ENCODE measurements around the gene TMEM256.

TMEM256 gene

DNA sequence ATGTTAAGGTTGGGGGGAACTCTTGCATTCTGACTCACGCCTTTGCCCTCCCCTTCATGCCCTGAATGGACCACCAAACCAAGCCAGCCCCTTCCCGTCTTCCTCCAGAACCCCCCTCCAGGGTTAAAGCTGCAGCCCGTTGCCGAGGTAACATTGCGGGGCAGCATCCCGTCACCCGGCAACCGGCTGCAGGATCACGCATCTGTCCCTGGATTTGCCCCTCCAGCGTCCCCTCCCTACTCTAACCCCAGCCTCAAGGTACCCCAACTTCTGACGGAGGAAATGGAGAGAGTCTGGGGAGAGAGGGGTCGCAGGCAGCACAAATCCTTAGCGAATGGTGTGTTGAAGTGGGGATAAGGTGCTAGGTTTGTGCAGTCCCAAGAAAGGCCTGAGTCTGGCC, 3.2 kb upstream of the TMEM256 start:
- no peak for DNase-seq

DNA sequence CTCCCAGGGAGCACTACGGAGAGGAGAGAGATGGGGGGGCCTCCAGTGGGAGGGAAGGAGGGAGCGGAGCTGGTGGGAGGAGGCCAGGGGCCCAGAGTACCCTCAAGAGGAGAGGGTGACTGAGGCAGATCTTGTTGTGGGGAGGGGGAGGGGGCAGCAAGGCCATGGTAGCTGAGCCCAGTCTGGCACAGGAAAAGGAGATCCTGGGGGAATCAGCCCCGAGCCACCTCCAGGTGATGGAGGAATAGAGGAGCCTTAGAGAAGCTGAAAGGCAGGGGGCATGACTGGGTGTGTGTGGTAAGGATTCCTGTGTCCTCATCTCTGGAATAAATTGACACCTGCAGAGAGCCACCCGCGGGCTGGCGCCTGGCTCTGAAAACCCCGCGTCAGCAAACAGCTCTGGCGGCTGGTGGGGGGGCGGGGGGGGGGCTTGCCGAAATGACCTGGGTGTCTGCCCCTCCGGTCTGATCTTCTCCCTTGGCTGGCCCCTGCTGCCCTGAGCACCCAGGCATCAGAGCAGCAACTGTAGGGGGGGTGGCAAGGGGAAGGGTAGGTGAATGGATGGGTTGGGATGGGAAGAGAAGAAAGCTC, 2.4 kb upstream of the TMEM256 start:
- no peak for DNase-seq

DNA sequence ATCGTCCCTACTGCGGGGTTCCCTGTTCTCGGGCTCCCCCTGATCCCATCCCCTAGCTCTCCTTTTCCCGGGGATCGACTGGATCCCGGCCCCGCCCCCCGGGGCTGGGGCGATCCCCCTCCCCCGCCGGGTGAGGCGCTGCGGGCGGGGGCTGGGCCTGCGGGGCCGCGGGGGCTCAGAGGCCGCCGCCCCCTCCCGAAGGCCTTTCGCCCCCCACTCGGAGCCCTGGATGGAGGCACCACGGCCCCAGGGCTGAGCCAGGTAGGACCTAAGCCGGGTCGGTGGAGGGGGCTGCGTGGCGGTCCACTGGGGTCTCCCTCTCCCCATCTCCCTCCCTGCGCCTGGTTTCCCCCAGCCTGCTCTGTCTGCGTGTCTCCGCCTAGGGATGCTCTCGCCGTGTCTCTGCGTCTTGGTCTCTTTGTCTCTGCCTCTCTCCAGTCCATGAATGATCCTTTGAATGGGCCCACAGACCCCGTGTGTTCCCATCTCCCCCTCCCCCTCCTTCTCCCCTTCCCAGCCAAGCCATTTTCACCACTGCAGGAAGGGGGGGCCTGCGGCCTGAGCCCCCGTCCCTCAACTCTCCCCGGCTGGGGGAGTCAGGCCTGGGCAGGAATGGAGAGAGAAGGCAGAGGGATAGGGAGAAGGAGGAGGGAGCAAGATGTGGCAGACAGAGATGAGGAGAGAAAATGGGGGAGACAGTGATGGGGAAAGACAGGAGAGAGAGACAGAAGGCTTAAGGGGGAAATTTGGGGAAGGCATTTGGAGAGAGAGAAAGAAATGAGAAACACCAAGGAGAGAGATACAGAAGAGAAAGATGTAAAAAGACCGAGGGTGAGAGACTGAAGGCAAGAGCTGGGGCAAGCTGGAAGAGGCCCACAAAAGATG, 1.7 kb upstream of the TMEM256 start:
- no peak for DNase-seq

DNA sequence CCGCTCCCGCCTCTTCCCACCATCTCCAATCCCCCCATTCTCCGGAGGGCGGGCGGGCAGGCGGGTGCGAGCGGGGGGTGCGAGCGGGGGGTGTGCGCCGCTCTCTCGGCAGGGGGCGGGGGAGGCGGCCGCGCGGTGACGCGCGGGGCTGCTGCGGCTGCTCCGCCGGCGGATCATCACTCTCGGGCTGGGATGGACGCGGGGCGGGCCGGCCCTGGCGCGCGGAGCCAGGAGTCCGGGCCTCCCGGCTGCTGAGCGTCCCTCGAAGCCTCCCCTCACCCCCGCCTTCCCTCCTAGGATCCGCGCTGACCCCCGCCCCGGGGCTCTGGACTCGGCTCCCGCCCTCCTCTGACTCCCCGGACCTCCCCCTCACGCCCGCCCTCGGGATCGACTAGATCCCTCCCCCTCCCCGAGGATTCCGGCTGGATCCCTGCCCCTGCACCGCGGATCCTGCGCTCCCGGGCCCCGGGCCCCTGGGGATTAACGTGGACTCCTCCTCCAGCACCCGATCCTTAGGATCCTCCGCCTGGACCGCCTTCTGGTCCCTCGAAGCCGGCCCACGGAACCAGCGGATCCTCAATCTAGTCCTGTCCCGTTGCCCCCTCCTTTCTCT, 946 bp upstream of the TMEM256 start:
- DNase-seq = no peak

DNA sequence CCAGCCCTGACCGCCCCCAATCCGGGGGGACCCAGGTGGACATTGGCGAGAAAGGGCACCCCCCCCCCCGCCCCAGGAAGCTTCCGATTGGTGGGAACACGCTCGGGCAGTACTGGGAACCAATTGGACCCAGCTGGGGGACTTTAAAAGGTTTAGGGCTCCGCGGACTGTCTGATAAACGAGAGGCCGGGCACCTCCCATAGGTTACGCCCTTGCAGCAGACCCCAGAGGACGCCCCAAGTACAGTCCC, 245 bp downstream of the TMEM256 start:
- no peak for DNase-seq

DNA sequence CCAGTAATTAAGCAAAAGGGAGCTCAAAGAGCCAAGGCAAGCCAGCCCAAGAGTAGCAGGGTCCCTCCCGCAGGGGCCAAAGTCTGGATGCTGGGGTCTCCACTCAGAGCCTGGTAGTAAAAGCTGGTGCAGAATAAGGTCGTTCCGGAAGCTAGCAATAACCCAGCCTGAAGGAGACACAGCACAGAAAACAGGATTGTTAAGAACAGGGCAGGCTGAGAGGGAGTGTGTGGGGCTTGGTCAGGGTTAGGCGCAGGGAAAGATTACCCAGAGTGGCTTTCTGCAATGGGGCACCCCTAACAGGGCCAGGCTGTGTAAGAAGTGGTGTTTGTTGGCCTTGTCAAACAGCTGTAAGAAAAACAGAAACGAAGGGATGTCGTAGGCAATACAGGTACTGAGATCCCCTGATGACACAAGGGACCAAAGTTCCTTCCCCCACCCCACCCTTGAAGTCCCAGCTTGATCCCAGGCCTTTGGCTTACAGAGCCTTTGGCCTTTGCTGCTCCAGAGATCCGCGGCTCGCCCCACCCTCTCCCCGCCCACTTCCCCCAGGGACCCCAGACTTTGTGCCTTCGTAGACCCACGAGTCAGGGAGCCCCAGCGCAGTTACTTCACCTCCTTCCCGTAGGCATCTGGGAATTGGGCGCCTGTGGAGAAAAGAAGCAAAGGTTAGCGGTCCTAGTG, 712 bp downstream of the TMEM256 start:
- peak; percentile 57 for DNase-seq

DNA sequence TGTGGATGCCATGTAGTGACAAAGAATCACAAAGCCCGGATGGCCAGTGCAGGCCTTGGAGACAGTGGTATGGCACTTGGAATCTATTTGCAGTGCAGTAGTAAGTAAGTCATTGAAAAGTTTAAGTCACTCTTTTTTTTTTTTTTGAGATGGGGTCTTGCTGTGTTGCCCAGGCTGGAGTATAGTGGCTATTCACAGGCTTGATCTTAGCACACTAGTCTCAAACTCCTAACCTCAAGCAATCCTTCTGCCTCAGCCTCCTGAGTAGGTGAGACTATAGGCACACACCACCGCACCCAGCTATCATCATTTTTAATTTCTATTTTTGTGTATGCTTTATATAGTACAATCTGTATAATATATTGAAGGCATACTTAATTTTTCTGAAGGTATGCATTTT, 5.3 kb downstream of the TMEM256 start:
- DNase-seq = no peak

DNA sequence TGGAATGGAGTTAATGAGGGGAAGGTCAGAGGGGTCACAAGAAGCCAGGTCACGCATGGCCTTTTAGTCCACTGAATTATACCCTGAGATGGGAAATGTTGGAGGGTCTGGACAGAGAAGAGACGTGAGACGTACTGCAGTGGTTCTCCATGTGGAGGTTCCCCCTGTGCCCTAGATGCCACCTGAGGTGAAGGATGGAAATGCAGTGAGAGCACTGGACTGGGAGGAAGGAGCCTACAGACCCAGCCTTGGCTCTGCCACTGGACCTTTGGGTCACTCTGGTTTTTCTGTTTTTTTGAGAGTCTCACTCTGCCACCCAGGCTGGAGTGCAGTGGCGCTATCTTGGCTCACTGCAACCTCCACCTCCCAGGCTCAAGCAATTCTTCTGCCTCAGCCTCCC, 7.8 kb downstream of the TMEM256 start:
- no peak for DNase-seq

DNA sequence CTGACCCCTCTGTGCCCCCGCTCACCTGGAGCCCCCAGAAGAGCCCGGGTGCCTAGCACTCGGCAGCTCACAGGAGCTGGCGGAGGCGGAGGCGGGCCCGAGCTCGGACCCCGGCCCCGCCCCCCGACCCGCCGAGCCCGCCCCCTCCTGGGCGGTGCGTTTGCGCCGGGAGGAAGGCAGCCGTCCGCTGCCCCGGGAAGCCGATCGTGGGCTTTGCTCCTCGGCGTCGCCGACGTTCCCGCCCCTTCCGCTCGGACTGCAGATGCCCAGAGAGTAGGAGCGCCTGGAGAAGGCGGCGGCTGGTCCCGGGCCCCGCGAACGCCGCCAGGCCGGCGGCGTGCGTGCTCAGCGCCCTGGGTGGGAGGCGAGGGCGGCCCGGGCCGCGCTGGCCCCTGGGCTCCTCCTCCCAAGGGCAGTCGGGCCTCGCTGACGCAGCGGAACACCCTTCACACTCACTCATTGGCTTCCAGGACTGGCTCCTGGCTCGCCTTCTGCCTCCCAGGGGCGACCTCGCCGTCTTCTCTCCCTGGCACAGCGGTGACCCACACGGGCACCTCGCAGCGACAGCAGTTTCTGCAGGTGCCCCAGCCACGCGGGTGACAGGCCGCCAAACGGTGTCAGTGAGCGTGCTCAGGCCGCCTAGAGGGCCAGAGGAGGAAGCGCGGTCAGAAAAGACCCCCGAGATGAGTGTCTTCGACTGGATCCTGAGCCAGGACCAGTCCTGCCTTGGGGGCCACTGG, 9.3 kb downstream of the TMEM256 start, which contains the start of gene PLSCR3:
PLSCR3 (minus strand) TSS at position 74 of the 740 bp plus-strand sequence. CDS start 415 bp downstream, outside the sequence.
- DNase-seq = peak; percentile 90

DNA sequence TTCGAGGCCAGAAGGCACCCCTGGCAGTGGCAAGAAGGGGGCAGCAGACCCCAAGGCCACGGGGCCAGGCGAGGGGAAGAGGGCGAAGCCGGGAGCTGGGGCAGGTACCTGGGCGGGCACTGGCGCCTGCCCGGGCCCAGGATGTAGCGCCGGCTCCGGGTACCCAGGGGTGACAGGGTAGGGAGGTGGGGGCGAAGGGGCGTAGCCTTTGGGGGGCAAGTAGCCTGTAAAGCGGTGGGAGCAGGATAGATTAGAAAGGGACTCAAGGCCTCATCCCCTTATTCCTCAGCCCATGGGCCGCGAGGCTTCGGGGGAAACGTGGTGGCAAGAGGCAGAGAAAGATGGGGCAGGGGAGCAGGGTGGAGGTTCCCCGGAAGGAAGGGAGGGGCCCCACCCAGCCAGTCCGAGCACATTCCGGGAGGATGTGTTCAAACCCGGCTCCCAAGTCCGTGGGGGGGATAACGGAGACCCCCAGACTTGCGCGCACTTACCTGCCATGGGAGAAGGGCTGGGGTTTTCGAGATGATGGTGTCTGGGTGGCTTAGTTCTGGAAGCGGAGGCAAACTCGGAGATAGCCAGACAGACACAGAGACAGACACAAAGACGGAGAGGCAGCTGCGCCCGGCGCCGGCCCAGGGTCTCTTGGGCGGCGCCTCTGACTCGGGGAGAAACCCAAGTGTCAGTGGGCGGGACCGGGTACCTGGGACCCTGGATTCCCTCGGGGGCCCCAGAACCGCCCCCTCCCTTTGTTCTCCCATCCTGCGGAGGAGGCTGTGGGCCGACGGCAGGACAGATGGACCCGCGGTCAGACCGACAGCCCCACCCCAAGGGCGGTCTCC, 10.1 kb downstream of the TMEM256 start:
- DNase-seq = peak; percentile 56

DNA sequence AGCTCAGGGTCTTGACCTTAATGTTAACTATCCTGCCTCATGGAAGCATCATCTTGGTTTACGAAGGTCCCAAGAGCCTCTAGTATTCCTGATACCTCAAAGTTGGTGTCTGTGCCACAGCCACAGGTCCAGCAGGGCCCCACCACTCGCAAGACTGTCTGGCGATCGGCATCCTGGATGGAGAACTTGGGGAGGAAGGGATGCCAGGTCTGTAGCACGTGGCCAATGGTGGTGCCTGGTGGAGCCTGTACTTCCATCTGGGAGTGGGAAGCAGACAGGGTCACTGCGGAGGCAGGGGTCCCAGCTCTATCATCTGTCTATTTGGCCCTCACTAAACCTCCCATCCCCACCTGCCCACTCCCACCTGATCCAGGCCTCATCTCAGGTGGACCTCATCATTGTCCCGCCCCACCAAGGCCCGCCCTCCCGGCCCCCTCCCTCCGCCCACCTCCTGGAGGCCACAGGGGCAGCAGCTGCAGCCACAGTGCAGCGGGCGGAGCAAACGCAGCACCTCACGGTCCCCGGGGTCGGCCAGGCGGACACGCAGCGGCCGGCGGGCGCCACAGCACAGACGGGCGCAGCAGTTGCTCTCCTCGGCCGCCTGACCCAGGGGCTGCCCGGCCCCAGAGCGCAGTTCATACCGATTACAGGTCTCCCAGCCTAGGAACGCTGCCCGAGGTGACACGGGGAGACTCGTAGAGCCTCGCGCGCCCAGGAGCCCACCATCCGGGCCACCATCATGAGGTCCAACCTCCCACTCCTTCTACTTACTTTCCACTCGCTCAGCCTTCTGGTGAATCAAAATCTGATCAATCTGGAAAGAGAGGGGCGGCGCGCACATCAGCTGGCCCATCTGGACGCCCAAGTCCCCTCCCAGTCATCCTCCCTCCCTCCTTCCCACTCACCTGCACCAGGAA, 10.9 kb downstream of the TMEM256 start:
- no peak for DNase-seq

DNA sequence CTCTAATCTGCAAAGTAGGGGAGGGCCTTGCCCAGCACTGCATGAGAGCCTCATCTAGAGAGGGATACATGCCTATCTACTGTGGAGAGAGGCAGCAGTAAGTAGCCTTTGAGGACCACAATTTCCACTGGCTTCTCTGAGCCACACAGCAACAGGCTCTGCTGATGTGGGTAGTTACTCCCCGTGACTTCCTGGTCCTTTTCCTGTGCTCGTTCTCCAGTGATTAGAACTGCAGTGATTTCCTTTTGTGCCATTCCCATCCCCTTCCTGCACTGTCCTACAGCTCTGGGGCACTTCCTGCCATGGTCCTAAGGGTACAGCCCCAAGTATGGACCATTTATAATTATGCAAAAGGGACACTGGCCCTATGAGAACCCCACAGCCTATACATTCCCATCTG, 12.6 kb downstream of the TMEM256 start:
- no peak for DNase-seq

DNA sequence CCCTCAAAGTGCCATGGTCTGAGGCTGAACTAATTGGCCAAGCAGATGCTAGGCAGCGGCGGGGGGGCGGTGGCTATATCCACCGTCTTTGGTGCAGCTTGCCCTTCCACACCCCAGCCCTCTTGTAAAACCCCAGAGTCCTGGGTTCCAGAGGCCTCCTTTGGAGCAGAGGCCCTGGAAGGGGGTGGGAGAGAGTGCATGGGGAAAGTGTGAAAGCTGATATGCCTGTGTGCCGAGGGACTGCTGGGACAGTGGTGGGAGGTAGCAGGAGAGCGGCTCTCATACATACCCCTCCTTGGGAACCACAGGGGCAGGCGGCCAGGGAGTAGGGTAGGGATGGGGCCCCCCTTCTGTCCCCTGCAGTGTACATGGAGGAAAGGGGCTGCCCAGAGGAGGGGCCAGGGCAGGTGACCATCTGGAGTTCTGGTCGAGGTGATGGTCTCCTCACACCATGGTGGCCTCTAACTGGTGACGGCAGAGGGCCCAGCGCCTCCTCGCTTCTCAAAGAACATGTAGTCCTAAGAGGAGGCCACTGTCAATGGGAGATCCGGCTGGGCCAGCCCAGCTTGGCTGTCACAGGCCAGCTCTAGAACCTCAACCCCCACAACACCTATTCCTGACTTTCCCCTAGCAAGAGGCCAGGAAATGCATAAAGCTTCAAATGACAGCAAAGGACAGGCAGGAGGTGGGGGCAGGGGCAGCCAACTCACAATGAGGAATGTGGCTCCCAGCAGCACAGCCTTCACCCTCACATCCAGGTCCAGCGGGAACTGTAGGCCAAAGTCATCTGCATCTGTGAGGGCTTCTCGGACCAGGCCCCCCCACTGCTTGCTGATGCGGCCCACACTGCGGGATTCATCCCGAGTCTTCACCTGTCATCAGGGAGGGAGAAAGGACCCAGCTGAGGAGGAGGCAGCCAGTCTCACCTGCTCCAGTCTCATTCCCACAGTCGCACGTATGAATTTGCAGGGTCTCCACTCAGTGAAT, 13.7 kb downstream of the TMEM256 start:
- no peak for DNase-seq

DNA sequence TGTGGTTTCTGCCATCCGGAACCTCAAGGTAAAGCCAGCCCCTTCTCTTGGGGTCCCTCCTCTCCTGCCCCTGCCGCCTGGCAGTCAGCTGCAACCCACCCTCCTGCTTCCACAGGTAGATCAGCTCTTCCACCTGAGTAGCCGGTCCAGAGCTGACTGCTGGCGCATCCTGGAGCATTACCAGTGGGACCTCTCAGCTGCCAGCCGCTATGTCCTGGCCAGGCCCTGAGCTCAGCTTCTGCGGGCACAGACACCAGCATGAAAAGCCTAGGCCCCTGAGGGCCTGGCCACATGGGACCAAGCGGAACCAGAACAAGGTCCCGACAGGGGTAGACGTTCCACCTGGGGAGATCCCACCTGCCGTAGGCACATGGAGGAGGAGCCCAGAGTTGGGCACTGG, 15.0 kb downstream of the TMEM256 start:
- no peak for DNase-seq

DNA sequence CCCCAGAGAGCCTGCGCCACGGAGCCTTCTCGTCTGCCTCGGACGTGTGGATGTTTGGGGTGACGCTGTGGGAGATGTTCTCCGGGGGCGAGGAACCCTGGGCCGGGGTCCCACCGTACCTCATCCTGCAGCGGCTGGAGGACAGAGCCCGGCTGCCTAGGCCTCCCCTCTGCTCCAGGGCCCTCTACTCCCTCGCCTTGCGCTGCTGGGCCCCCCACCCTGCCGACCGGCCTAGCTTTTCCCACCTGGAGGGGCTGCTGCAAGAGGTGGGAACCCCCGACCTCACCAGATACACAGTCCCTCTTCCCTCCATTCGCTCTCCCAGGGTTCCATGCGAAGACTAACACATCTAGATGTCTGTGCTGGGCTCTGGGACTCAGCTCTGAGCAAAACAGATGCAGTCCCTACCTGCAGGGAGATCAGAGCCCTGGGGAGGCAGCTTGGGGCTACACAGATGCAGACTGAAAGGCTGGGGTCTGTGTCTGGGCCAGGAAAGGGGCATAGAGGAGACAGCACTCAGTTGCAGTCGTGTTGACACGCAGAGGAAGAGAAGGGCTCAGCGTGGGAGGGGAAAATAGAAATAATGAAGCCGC, 19.3 kb downstream of the TMEM256 start:
- DNase-seq = no peak

DNA sequence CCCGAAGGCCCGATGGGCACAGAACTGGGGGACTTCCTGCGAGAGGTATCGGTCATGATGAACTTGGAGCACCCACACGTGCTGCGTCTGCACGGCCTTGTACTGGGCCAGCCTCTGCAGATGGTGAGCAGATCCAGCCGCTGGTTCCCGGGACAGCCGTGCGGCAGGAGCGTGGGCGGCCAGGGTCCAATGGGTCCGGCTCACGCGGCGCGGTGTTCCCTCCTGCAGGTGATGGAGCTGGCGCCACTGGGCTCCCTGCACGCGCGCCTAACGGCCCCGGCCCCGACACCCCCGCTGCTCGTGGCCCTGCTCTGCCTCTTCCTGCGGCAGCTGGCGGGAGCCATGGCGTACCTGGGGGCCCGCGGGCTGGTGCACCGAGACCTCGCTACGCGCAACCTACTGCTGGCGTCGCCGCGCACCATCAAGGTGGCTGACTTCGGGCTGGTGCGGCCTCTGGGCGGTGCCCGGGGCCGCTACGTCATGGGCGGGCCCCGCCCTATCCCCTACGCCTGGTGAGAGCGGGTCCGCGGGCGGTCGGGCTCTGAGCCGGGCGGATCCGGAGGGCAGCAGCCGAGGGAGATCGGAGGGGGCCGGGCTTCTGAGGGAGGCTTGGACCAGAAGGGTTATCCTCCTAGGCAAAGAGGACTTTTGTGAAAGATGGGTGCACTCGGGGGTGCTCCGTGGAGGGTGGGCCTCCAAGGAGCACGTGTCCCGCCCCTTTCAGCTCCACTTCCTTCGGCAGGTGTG, 20.0 kb downstream of the TMEM256 start:
- peak; percentile 82 for DNase-seq

DNA sequence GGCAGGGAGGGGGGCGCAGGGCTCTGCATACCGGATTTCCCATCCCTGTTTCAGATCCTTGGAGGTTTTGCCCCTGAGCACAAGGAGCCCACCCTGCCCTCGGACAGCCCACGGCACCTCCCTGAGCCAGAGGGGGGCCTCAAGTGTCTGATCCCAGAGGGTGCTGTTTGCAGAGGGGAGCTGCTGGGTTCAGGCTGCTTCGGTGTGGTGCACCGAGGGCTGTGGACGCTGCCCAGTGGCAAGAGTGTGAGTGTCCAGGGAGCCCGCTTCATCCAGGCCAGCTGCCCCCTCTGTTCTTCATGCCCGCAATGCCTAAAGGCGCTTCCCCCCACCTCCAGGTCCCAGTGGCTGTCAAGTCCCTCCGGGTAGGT, 20.5 kb downstream of the TMEM256 start:
- DNase-seq = no peak

DNA sequence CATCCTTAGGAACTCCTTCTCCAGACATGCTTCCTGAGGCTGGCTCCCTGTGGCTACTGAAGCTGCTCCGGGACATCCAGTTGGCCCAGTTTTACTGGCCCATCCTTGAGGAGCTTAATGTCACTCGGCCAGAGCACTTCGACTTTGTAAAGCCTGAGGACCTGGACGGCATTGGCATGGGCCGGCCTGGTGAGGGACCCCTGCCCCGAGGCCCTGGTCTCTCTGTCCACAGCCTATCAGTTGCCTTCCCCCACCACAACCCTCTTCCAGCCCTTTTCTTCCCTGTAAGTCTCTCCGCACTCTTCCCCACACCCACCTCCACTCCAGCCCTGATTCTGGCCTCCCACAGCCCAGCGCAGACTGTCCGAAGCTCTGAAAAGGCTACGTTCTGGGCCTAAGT, 21.0 kb downstream of the TMEM256 start:
- DNase-seq = no peak

Measured in stimulated activated CD8-positive, alpha-beta memory T cell treated with anti-CD3 and anti-CD28 coated beads, Interleukin-4, amount 100 ng/mL, for 48 hours (primary cell).